Neural progenitor cell (in vitro differentiated cells): Measurements from ENCODE around the gene SCFD2. TPM values are rescaled to one million over a fixed set of nuclear protein-coding genes. Genes with fewer than 3 reads are reported as not detected.

Experiments
- DNase-seq: peaks from one replicate; pipeline ENCODE4 v3.0.0-alpha.2; 2016; ENCODE audit warnings: low spot score
- H2AFZ ChIP-seq: fragments of 200-600 bp; sonication (generic); replicated peaks from 2 replicates; pipeline ENCODE4 v1.6.1; 2016; ENCODE audit warnings: antibody characterized with exemption
- H3F3A ChIP-seq: fragments of 200-600 bp; sonication (generic); 2 replicates; pipeline ENCODE4 v1.6.1; 2016; ENCODE audit warnings: antibody characterized with exemption, low read depth
- H3K27ac ChIP-seq: fragments of 200-600 bp; sonication (generic); 2 replicates; pipeline ENCODE4 v1.5.1; 2016; ENCODE audit warnings: mild to moderate bottlenecking
- H3K27me3 ChIP-seq: fragments of 200-600 bp; sonication (generic); 2 replicates; pipeline ENCODE4 v1.6.1; 2016; ENCODE audit warnings: mild to moderate bottlenecking, moderate library complexity
- H3K36me3 ChIP-seq: fragments of 200-600 bp; sonication (generic); 2 replicates; pipeline ENCODE4 v1.5.1; 2016
- H3K4me1 ChIP-seq: fragments of 200-600 bp; sonication (generic); 2 replicates; pipeline ENCODE4 v1.6.1; 2016; ENCODE audit warnings: mixed run types
- H3K4me2 ChIP-seq: fragments of 200-600 bp; sonication (generic); 2 replicates; pipeline ENCODE4 v1.6.1; 2016
- H3K4me3 ChIP-seq: fragments of 200-600 bp; sonication (generic); 2 replicates; pipeline ENCODE4 v1.5.1; 2016
- H3K79me2 ChIP-seq: fragments of 200-600 bp; sonication (generic); 2 replicates; pipeline ENCODE4 v1.6.1; 2016; ENCODE audit warnings: low read depth
- H3K9ac ChIP-seq: fragments of 200-600 bp; sonication (generic); 2 replicates; pipeline ENCODE4 v1.6.1; 2016
- H3K9me3 ChIP-seq: fragments of 200-600 bp; sonication (generic); 2 replicates; pipeline ENCODE4 v1.5.1; 2016; ENCODE audit warnings: low read depth
- H4K20me1 ChIP-seq: fragments of 200-600 bp; sonication (generic); 2 replicates; pipeline ENCODE4 v1.6.1; 2016; ENCODE audit warnings: low read depth
- H3K27ac Mint-ChIP-seq: 3 replicates; pipeline ENCODE4 v1.8.0; 2021; ENCODE audit warnings: mixed read lengths
- H3K27me3 Mint-ChIP-seq: 2 replicates; pipeline ENCODE4 v1.8.0; 2022; ENCODE audit warnings: low read depth, mild to moderate bottlenecking, inconsistent platforms, moderate library complexity, mixed read lengths; ENCODE audit not compliant: insufficient read depth
- H3K36me3 Mint-ChIP-seq: 3 replicates; pipeline ENCODE4 v1.8.0; 2021; ENCODE audit warnings: mixed read lengths
- H3K4me1 Mint-ChIP-seq: 3 replicates; pipeline ENCODE4 v1.8.0; 2021; ENCODE audit warnings: mixed read lengths
- H3K4me3 Mint-ChIP-seq: 3 replicates; pipeline ENCODE4 v1.8.0; 2021; ENCODE audit warnings: mild to moderate bottlenecking, moderate library complexity, mixed read lengths
- H3K9me3 Mint-ChIP-seq: 3 replicates; pipeline ENCODE4 v1.8.0; 2020; ENCODE audit warnings: mixed read lengths
- CTCF ChIP-seq: fragments of 200-600 bp; sonication (generic); IDR thresholded peaks from 2 replicates; pipeline ENCODE4 v1.5.1; 2017; ENCODE audit warnings: antibody characterized with exemption, mild to moderate bottlenecking
- EZH2 ChIP-seq: fragments of 200-600 bp; sonication (generic); IDR thresholded peaks from 2 replicates; pipeline ENCODE4 v1.6.1; 2017; ENCODE audit warnings: antibody characterized with exemption, mild to moderate bottlenecking, moderate library complexity
- EZH2phosphoT487 ChIP-seq: fragments of 200-600 bp; sonication (generic); IDR thresholded peaks from 2 replicates; pipeline ENCODE4 v1.6.1; 2017; ENCODE audit warnings: antibody characterized with exemption
- total RNA-seq: library from RNA; depleted of rRNA; stranded (reverse); fragments of >200 nt; gene quantifications from 2 replicates; pipeline ENCODE4 v1.2.3, GENCODE V29; 2015; ENCODE audit warnings: low replicate concordance

Gene SCFD2
- total RNA-seq, 1 donor from 2014 or later, result 4.8 TPM

- Histone ChIP-seq H3K9ac (no peak overlapping the region), H3K9me3 (no peaks in the 10 kb centered on the region), H2AFZ (no peak overlapping the region), H3K79me2 (no peaks in the 10 kb centered on the region), H3K27me3 (no peaks in the 10 kb centered on the region), H3F3A (no peaks in the 10 kb centered on the region), H3K4me2 (no peak overlapping the region), H3K27ac (no peak overlapping the region), H3K4me3 (no peak overlapping the region), H3K36me3 (no peaks in the 10 kb centered on the region), H3K4me1 (no peaks in the 10 kb centered on the region), H4K20me1 (no peaks in the 10 kb centered on the region)
- Mint-ChIP-seq H3K4me1 (no peaks in the 10 kb centered on the region), H3K27me3 (no peaks in the 10 kb centered on the region), H3K9me3 (no peaks in the 10 kb centered on the region), H3K36me3 (no peaks in the 10 kb centered on the region), H3K4me3 (no peak overlapping the region), H3K27ac (no peak overlapping the region)
- no peak for TF ChIP-seq EZH2phosphoT487
- no peak for TF ChIP-seq EZH2
- TF ChIP-seq CTCF, result no peak
- DNase-seq, result no peak
These were observed 159.9 kb downstream of the SCFD2 start for GRCh38 chr4:53205970-53206369.

GRCh38 chr4:53199356-53199755 is 166.5 kb downstream of the SCFD2 start:
- H3K4me2 ChIP-seq, result no peak overlapping the region
- H3K36me3 Mint-ChIP-seq, result no peaks in the 10 kb centered on the region
- TF ChIP-seq EZH2 (no peak), EZH2phosphoT487 (no peak), CTCF (no peak)

GRCh38 chr4:53197772-53198142 is 168.1 kb downstream of the SCFD2 start:
- Histone ChIP-seq H3K27ac (no peak overlapping the region), H3K79me2 (no peaks in the 10 kb centered on the region), H3F3A (no peaks in the 10 kb centered on the region), H3K4me1 (peaks cover 6% of the 10 kb centered on the region), H3K4me3 (no peak overlapping the region), H3K27me3 (no peaks in the 10 kb centered on the region), H3K36me3 (no peaks in the 10 kb centered on the region), H3K4me2 (no peak overlapping the region), H2AFZ (no peak overlapping the region), H3K9me3 (no peaks in the 10 kb centered on the region), H4K20me1 (no peaks in the 10 kb centered on the region), H3K9ac (no peak overlapping the region)
- no peaks in the 10 kb centered on the region for H3K9me3 Mint-ChIP-seq
- H3K36me3 Mint-ChIP-seq, result no peaks in the 10 kb centered on the region
- TF ChIP-seq CTCF (no peak), EZH2 (no peak), EZH2phosphoT487 (no peak)
- no peaks in the 10 kb centered on the region for H3K27me3 Mint-ChIP-seq
- no peak overlapping the region for H3K27ac Mint-ChIP-seq
- DNase-seq, result no peak
- H3K4me3 Mint-ChIP-seq, result no peak overlapping the region
- peaks cover 13% of the 10 kb centered on the region for H3K4me1 Mint-ChIP-seq

More at GRCh38 chr4:53199356-53199755, 166.5 kb downstream of the SCFD2 start:
- H3K4me3 Mint-ChIP-seq, result no peak overlapping the region
- no peaks in the 10 kb centered on the region for H3F3A ChIP-seq
- no peaks in the 10 kb centered on the region for H3K36me3 ChIP-seq
- no peaks in the 10 kb centered on the region for H4K20me1 ChIP-seq
- no peak overlapping the region for H3K27ac ChIP-seq
- H3K9me3 Mint-ChIP-seq, result no peaks in the 10 kb centered on the region
- H3K4me3 ChIP-seq, result no peak overlapping the region
- no peaks in the 10 kb centered on the region for H3K9me3 ChIP-seq
- peaks cover 6% of the 10 kb centered on the region for H3K4me1 ChIP-seq
- peaks cover 13% of the 10 kb centered on the region for H3K4me1 Mint-ChIP-seq
- no peak overlapping the region for H2AFZ ChIP-seq
- H3K27me3 Mint-ChIP-seq, result no peaks in the 10 kb centered on the region
- no peaks in the 10 kb centered on the region for H3K27me3 ChIP-seq
- no peak overlapping the region for H3K27ac Mint-ChIP-seq
- H3K9ac ChIP-seq, result no peak overlapping the region
- no peak for DNase-seq
- no peaks in the 10 kb centered on the region for H3K79me2 ChIP-seq
